GM18498 (cell line): ENCODE results near the gene KCTD5.
"Not testable (repeated sequence)": the region's sequence is repeated elsewhere in the genome, so short reads cannot be mapped to it uniquely, and the experiment has no call there.

Experiments used
- ATAC-seq: cut with Tn5 transposase; IDR thresholded peaks from one replicate; pipeline ENCODE4 v1.9.1; 2021; ENCODE audit warnings: mild to moderate bottlenecking, moderate library complexity; ENCODE audit not compliant: unreplicated experiment

The KCTD5 gene

GRCh38 chr16:2671741-2672140 is 10.6 kb upstream of the KCTD5 start:
- no peak for ATAC-seq

GRCh38 chr16:2673066-2673999 is 9.0 kb upstream of the KCTD5 start:
- ATAC-seq = peak; percentile 94

- ATAC-seq = no peak
These were observed 7.3 kb upstream of the KCTD5 start for GRCh38 chr16:2675021-2675420.

- ATAC-seq = no peak
These were observed 6.6 kb upstream of the KCTD5 start for GRCh38 chr16:2675714-2676113.

- not testable (repeated sequence) for ATAC-seq
These were observed 5.4 kb upstream of the KCTD5 start for GRCh38 chr16:2676937-2677336.

- ATAC-seq = not testable (repeated sequence)
These were observed 3.9 kb upstream of the KCTD5 start for GRCh38 chr16:2678206-2678965.

- not testable (repeated sequence) for ATAC-seq
These were observed 2.4 kb upstream of the KCTD5 start for GRCh38 chr16:2679902-2680301.

GRCh38 chr16:2680360-2680759 is 2.0 kb upstream of the KCTD5 start:
- ATAC-seq = not testable (repeated sequence)

GRCh38 chr16:2683041-2683440 is 718 bp downstream of the KCTD5 start:
- ATAC-seq = not testable (repeated sequence)

- not testable (repeated sequence) for ATAC-seq
These were observed 3.8 kb downstream of the KCTD5 start for GRCh38 chr16:2686075-2686474.

- peak; percentile 49 for ATAC-seq
These were observed 4.7 kb downstream of the KCTD5 start for GRCh38 chr16:2686912-2687507.

- ATAC-seq = no peak
These were observed 5.4 kb downstream of the KCTD5 start for GRCh38 chr16:2687531-2688308.

GRCh38 chr16:2689422-2689821 is 7.1 kb downstream of the KCTD5 start:
- not testable (repeated sequence) for ATAC-seq

GRCh38 chr16:2689968-2690801 is 7.9 kb downstream of the KCTD5 start:
- no peak for ATAC-seq

- no peak for ATAC-seq
These were observed 8.5 kb downstream of the KCTD5 start for GRCh38 chr16:2690852-2691251.

GRCh38 chr16:2691491-2692248 is 9.3 kb downstream of the KCTD5 start:
- ATAC-seq = no peak

- no peak for ATAC-seq
These were observed 10.1 kb downstream of the KCTD5 start for GRCh38 chr16:2692251-2692947.

GRCh38 chr16:2692948-2693651 is 10.8 kb downstream of the KCTD5 start:
- no peak for ATAC-seq
